Activated B cell treated with CpG ODN at 0.5 μM for 24 hours (primary cell): Measurements from ENCODE around the gene ABL1. TPM values are rescaled to one million over a fixed set of nuclear protein-coding genes. Genes with fewer than 3 reads are reported as not detected.

ENCODE experiments used
- ATAC-seq: fragments of 200-7000 bp; cut with Tn5 transposase; one replicate; pipeline ENCODE4 v1.10.0; 2021; ENCODE audit warnings: low read depth, mild to moderate bottlenecking, moderate library complexity
- CTCF ChIA-PET: fragments of 350-600 bp; sonication (Branson Sonifier 250); formaldehyde crosslinking; loops from one replicate; lab custom pipeline; 2021; ENCODE audit warnings: antibody characterized with exemption; lab: Charles Lee
- POLR2A ChIA-PET: fragments of 350-600 bp; sonication (Branson Sonifier 250); formaldehyde crosslinking; loops from one replicate; lab custom pipeline; 2021; ENCODE audit warnings: antibody characterized with exemption; lab: Charles Lee
- DNase-seq: peaks from one replicate; pipeline ENCODE4 v3.0.0; 2022
- H3K27ac Mint-ChIP-seq: one replicate; pipeline ENCODE4 v1.8.0; 2020; ENCODE audit warnings: mixed read lengths
- H3K27me3 Mint-ChIP-seq: one replicate; pipeline ENCODE4 v1.8.0; 2021; ENCODE audit warnings: mixed read lengths
- H3K36me3 Mint-ChIP-seq: one replicate; pipeline ENCODE4 v1.8.0; 2021; ENCODE audit warnings: low read depth, mixed read lengths
- H3K4me1 Mint-ChIP-seq: one replicate; pipeline ENCODE4 v1.8.0; 2021; ENCODE audit warnings: mixed read lengths
- H3K4me3 Mint-ChIP-seq: one replicate; pipeline ENCODE4 v1.8.0; 2020; ENCODE audit warnings: mild to moderate bottlenecking, mixed read lengths
- H3K9me3 Mint-ChIP-seq: one replicate; pipeline ENCODE4 v1.8.0; 2020; ENCODE audit warnings: mixed read lengths
- intact Hi-C: fragments of 100-400 bp; cut with micrococcal nuclease; formaldehyde crosslinking; loops from one replicate; pipeline ENCODE4 v1.15.1; 2024
- total RNA-seq: library from RNA; stranded (reverse); gene quantifications from 2 replicates; pipeline ENCODE4 v1.2.3, GENCODE V29; 2022
- TF ChIP-seq, protein P1 (sequence below): fragments of 200-600 bp; IDR thresholded peaks from one replicate; pipeline ENCODE4 v1.8.0; 2022; ENCODE audit warnings: antibody characterized with exemption, mild to moderate bottlenecking

ABL1 gene
- total RNA-seq, 1 donor from 2014 or later: 41.6 TPM

DNA sequence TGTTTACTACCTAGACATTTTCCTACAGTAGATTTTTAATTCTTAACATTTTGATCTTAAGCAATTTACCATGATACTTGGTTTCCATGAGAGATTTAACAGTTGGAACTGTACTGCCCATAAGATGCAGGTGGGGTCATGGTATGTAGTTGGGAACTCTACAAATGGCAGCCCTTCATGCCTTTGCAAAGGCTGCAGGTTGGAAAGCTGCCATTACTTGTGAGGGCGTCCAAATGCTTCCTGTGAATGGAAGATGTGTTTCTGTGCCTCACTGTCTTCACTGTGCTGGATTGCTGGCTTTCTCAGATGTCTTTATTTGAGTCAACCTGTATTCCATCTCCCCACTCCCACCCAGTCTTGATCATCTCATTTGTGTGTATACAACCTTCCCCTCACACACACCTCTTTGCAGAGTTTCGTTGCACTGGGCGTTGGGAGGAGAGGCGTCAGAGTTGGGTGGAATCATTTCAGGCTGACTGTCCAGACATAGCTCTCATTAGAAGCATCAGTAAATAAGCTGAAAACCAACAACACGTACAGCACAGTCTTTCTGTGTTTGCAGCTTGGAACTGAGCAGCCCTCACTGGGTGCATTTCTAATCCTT, 14.8 kb upstream of the ABL1 start:
- DNase-seq (no peak), ATAC-seq (no peak)
- Mint-ChIP-seq H3K9me3 (peaks cover 6% of the 10 kb centered on the region), H3K4me3 (no peak overlapping the region), H3K36me3 (peaks cover 4% of the 10 kb centered on the region), H3K4me1 (peaks cover 2% of the 10 kb centered on the region), H3K27me3 (no peaks in the 10 kb centered on the region), H3K27ac (no peak overlapping the region)
- TF ChIP-seq, protein P1, sequence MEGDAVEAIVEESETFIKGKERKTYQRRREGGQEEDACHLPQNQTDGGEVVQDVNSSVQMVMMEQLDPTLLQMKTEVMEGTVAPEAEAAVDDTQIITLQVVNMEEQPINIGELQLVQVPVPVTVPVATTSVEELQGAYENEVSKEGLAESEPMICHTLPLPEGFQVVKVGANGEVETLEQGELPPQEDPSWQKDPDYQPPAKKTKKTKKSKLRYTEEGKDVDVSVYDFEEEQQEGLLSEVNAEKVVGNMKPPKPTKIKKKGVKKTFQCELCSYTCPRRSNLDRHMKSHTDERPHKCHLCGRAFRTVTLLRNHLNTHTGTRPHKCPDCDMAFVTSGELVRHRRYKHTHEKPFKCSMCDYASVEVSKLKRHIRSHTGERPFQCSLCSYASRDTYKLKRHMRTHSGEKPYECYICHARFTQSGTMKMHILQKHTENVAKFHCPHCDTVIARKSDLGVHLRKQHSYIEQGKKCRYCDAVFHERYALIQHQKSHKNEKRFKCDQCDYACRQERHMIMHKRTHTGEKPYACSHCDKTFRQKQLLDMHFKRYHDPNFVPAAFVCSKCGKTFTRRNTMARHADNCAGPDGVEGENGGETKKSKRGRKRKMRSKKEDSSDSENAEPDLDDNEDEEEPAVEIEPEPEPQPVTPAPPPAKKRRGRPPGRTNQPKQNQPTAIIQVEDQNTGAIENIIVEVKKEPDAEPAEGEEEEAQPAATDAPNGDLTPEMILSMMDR: no peak
- intact Hi-C loops: no loop called here
- POLR2A ChIA-PET: no interaction called here
- CTCF ChIA-PET: no interaction called here

DNA sequence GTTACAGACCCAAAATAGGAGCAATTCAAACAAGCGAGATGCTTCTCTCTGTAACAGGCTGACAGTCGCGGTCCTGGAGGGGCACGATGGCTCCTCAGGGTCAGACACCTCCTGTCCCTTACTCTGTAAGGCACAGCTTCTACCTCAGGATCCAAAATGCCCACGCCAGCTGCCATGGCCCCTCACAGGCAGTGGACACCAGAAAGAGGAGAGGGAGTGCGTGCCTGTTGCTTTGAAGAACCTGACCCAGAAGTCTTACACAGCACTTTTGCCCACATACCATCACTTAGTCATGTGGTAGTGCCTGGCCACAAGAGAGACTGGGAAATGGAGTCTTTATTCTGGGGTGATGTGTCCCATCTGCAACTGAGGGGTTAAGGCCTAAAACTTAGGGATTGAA, 11.6 kb upstream of the ABL1 start:
- ATAC-seq (no peak), DNase-seq (no peak)
- TF ChIP-seq, protein P1: no peak
- ChIA-PET POLR2A (interaction anchor here (0.6 kb wide), 1 partner anchor 18 kb away, joined by 4 read pairs; no protein-coding TSS in a partner anchor), CTCF (no interaction called here)
- H3K27me3 Mint-ChIP-seq: no peaks in the 10 kb centered on the region
- intact Hi-C loops: no loop called here
- H3K27ac Mint-ChIP-seq: no peak overlapping the region
- peaks cover 2% of the 10 kb centered on the region for H3K9me3 Mint-ChIP-seq
- no peak overlapping the region for H3K4me3 Mint-ChIP-seq
- H3K4me1 Mint-ChIP-seq: peaks cover 2% of the 10 kb centered on the region
- H3K36me3 Mint-ChIP-seq: peaks cover under 1% of the 10 kb centered on the region

DNA sequence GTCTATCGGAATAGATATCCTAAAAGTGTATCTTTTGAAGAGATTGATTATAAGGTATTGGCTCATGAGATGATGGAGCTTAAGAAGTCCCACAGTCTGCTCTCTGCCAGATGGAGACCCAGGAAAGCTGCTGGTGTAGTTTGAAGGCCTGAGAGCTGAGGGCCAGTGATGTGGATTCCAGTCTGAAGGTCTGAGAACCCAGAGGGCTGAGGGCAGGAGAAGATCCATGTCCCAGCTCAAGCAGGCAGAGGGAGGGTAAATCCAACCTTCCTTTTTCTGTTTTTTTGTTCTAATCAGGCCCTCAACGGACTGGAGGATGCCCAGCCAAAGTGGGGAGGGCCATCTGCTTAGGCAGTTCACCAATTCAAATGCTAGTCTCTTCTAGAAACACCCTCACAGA, 11.0 kb upstream of the ABL1 start:
- H3K27me3 Mint-ChIP-seq: no peaks in the 10 kb centered on the region
- peaks cover 4% of the 10 kb centered on the region for H3K36me3 Mint-ChIP-seq
- DNase-seq (no peak), ATAC-seq (no peak)
- H3K9me3 Mint-ChIP-seq: peaks cover 6% of the 10 kb centered on the region
- H3K27ac Mint-ChIP-seq: no peak overlapping the region
- H3K4me1 Mint-ChIP-seq: peaks cover 2% of the 10 kb centered on the region
- TF ChIP-seq, protein P1: no peak
- POLR2A ChIA-PET: no interaction called here
- H3K4me3 Mint-ChIP-seq: no peak overlapping the region
- intact Hi-C loops: no loop called here
- CTCF ChIA-PET: no interaction called here

DNA sequence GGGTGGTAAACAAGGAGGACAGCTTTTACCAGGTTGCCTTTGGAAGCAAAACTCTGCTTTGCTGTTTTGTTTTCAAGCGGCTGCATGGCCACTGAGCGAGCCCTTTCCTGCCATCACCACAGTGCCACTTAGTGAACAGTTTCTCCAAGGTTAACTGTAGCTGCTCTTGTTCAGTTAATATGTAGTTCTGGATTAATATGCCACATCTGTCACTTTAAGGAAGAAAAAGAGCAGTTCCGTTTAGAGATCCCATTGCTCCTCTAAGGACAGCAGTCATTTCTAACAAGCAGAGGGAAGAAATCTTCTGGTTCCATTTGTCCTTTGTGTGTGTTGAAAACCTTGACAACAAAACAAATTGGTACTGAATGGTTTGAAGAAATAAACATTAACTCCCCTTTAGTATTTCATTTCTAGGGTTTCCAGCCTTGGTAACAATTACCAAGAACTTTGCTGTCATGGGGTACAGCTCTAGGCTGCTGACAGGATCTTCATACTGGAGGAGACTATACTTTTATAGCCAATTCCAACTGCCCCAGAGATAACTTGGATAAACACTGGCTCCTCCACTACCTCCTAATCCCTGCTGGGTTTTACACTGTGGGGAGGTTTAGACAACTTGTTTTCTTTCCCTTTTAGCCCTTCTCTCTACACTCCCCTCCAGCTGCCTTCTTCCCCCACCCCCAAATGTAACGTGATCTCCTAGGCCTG, 10.3 kb upstream of the ABL1 start:
- DNase-seq (no peak), ATAC-seq (no peak)
- POLR2A ChIA-PET: no interaction called here
- CTCF ChIA-PET: no interaction called here
- TF ChIP-seq, protein P1: no peak
- Mint-ChIP-seq H3K36me3 (peaks cover 4% of the 10 kb centered on the region), H3K9me3 (peaks cover 6% of the 10 kb centered on the region), H3K27ac (no peak overlapping the region), H3K4me1 (peaks cover 2% of the 10 kb centered on the region), H3K27me3 (no peaks in the 10 kb centered on the region), H3K4me3 (no peak overlapping the region)
- intact Hi-C loops: no loop called here

DNA sequence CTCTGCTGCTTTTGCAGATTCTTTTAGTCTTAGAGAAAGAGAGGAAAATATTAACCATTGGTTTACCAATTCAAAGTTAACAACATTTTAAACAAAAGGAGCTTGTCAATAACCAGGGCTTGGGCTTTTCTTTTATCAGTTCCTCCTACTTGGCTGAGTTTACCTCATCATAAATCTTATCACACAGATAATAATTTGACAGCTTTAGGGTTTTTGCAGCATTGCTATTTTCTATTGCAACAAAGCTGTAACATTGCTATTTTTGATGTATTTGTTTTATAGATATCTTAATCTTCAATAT, 9.8 kb upstream of the ABL1 start:
- CTCF ChIA-PET: no interaction called here
- ATAC-seq: no peak
- intact Hi-C loops: no loop called here
- Mint-ChIP-seq H3K27ac (no peak overlapping the region), H3K27me3 (no peaks in the 10 kb centered on the region), H3K9me3 (peaks cover 6% of the 10 kb centered on the region), H3K36me3 (peaks cover 4% of the 10 kb centered on the region), H3K4me1 (peaks cover 2% of the 10 kb centered on the region), H3K4me3 (no peak overlapping the region)
- POLR2A ChIA-PET: no interaction called here
- no peak for DNase-seq
- TF ChIP-seq, protein P1: no peak
